ENCODE data around the gene TP53I11.

Gene TP53I11

DNA sequence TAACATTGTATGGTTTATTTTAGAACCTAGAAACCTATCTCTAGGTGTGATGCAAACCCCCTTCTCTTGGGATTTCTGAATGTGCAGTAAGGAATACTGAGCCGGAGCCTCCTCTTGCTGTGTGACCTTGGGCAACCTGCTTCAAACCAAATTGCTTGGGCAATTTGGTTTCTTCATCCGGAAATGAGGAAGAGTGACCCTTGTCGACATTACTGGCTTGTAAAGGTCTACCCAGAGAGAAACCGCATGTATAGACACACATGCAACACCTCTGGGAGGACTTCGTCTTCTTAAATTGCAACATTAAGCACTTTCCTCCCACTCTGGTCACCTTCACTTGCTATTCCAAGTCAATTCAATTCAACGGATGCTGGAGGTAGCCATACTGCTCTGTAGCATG is 19.6 kb upstream of the TP53I11 start:
- Mint-ChIP-seq H3K27me3 (no peaks in the 10 kb centered on the region), H3K27ac (no peak overlapping the region)

DNA sequence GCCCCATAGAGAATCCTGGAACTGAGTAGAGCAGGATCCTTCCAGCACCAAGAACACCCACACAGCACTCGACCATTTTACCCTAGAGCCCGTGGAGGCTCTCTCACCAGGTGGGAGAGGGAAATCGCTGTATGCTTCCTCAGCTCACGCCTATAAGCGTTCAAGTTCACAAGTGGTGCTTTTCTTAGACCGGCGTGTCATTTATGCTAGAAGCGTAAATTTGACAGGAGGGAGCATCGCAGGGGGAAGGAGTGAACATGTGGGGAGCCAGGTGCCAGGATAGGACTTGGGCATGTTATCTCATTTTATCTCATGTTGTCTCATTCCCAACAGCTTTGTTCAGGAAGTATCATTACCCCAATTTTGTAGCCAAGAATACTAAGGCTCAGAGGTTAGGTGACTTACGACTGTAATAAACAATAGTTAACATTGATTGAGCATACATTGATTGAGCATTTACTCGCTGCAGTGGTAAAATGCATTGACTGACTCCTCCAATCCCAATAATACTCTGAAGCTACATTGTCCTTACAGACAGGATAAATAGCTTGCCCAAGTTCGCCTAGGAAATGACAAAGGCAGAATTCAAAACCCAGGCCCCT is 19.1 kb upstream of the TP53I11 start:
- Mint-ChIP-seq H3K9me3 (no peaks in the 10 kb centered on the region), H3K27me3 (no peaks in the 10 kb centered on the region), H3K36me3 (ENCODE audit: low read depth) (no peaks in the 10 kb centered on the region), H3K4me1 (ENCODE audit: low read depth) (peaks cover 3% of the 10 kb centered on the region), H3K4me3 (no peak overlapping the region), H3K27ac (no peak overlapping the region)
- no peak for DNase-seq

More for the DNA sequence above, 19.6 kb upstream of the TP53I11 start:
- Mint-ChIP-seq H3K4me1 (ENCODE audit: low read depth) (peaks cover 3% of the 10 kb centered on the region), H3K36me3 (ENCODE audit: low read depth) (no peaks in the 10 kb centered on the region), H3K9me3 (no peaks in the 10 kb centered on the region), H3K4me3 (no peak overlapping the region)
- no peak for DNase-seq

DNA sequence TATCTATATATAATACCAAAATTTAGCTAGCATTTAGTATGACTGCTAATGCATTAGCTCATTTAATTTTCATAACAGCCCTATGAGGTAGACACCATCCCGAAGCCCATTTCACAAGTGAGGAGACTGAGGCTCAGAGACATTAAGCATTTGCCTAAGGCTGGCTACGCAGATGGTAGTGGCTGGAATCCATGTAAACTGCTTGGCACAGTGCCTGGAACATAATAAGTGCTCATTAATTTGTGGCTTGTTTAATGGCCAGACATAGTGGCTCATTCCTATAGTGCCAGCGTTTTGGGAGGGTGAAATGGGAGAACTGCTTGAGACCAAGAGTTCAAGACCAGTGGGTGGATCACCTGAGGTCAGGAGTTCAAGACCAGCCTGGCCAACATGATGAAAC is 17.8 kb upstream of the TP53I11 start:
- Mint-ChIP-seq H3K9me3 (no peaks in the 10 kb centered on the region), H3K36me3 (ENCODE audit: low read depth) (no peaks in the 10 kb centered on the region), H3K27ac (no peak overlapping the region), H3K27me3 (no peaks in the 10 kb centered on the region), H3K4me1 (ENCODE audit: low read depth) (no peaks in the 10 kb centered on the region), H3K4me3 (no peak overlapping the region)
- no peak for DNase-seq

DNA sequence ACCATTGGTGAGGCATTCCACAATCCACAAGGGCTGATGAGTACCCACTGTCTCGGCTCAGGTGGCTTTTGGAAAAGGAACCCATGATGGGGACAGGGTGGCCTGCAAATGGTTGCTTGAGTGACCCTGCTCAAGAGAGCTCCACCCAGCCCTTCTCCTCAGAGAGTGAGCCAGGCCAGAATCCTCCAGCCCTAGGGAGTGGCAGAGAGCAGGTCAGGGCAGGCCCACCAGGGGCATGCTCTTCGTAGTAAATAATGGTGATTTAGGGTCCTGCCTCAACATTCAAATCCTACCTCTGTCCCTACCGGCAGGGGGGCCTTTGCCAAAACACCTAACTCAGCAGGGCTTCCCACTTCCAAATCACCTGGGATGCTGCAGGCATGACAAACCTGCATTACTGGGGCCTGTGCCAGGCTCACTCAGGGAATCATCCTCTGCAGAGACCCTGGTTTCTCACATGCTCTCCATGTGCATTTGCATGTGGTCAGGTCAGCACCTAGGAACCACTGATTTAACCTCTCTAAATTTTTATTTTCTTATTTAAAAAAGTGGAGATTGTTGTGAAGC is 17.3 kb upstream of the TP53I11 start:
- no peaks in the 10 kb centered on the region for H3K4me1 Mint-ChIP-seq (ENCODE audit: low read depth)
- DNase-seq, result no peak
- H3K27me3 Mint-ChIP-seq, result no peaks in the 10 kb centered on the region
- H3K36me3 Mint-ChIP-seq (ENCODE audit: low read depth), result no peaks in the 10 kb centered on the region
- no peak overlapping the region for H3K4me3 Mint-ChIP-seq
- H3K9me3 Mint-ChIP-seq, result no peaks in the 10 kb centered on the region
- no peak overlapping the region for H3K27ac Mint-ChIP-seq

DNA sequence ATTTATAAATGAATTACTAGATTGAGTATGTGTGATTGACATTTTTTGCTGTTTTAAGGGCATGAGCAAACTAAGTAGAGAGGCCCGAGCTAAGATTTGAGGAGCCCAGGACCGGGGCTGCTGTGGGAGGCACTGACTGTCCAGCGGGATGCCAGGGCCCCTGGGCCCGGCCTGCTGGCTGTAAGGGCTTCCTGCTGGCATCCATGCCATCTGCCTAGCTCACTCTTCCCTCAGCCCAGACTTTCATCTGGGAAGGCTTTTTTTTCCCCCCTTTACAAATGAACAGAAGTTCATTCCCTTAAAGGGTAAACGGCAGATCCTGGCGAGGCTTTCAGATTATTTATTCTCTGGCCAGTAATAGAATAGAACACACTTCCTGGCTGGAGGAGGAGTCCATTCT is 16.0 kb upstream of the TP53I11 start:
- Mint-ChIP-seq H3K4me1 (ENCODE audit: low read depth) (no peaks in the 10 kb centered on the region), H3K36me3 (ENCODE audit: low read depth) (no peaks in the 10 kb centered on the region), H3K27ac (no peak overlapping the region), H3K27me3 (no peaks in the 10 kb centered on the region), H3K4me3 (no peak overlapping the region), H3K9me3 (no peaks in the 10 kb centered on the region)
- no peak for DNase-seq

DNA sequence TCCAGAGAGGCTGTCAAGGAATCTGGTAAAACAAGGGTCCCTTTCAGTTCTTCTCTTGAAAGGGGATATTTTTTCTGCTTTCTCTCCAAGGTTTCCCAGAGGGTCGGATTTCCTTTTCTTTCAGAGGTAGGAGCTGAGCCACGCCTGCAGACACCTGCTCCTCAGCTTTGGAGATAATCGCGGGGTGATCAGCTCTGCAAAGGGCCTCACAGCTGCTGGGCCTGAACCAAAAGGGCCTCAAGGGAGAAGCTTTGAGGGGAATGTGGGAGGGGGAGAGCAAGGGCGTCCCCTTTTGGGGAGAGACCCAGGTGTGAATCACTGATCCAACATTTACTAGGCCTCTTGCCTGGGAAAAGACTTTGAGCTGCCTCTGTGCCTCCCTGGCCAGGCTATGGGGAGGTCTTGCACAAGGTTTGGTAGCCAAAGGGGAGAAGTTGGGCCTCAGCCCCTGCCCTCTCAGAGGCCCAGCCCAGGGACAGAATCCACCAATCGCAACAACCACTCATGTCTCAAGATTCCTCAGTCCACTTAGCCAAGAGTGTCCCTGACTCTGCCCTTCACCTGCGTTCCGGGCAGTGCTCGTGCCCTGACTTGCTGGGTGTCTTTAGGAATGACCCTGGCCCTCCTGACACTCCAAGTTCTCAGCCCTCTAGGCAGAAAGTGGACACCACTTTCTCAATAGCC is 14.0 kb upstream of the TP53I11 start:
- no peak overlapping the region for H3K27ac Mint-ChIP-seq

DNA sequence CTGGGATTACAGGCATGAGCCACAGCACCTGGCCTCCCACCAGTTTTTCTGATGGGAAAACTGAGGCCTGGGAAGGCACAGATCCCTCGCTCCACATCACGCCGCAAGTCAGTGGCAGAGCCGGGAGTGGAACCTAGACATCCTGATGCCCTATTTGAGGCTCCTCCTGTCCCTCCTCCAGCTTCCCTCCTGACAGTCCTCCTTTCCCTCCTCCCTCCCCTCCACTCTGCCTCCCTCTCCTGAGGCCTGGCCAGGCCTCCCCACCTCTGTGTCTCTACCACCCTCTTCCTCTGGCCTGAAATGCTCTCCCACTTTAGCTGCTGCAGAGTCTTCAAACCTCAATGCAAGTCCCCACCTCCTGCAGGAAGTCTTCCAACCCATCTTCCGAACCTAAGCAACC is 13.3 kb upstream of the TP53I11 start:
- Mint-ChIP-seq H3K36me3 (ENCODE audit: low read depth) (no peaks in the 10 kb centered on the region), H3K9me3 (no peaks in the 10 kb centered on the region), H3K4me1 (ENCODE audit: low read depth) (no peaks in the 10 kb centered on the region), H3K4me3 (no peak overlapping the region), H3K27me3 (no peaks in the 10 kb centered on the region), H3K27ac (no peak overlapping the region)
- DNase-seq, result no peak

More for the DNA sequence above, 14.0 kb upstream of the TP53I11 start:
- Mint-ChIP-seq H3K36me3 (ENCODE audit: low read depth) (no peaks in the 10 kb centered on the region), H3K4me3 (no peak overlapping the region), H3K27me3 (no peaks in the 10 kb centered on the region), H3K9me3 (no peaks in the 10 kb centered on the region), H3K4me1 (ENCODE audit: low read depth) (no peaks in the 10 kb centered on the region)
- DNase-seq, result no peak

DNA sequence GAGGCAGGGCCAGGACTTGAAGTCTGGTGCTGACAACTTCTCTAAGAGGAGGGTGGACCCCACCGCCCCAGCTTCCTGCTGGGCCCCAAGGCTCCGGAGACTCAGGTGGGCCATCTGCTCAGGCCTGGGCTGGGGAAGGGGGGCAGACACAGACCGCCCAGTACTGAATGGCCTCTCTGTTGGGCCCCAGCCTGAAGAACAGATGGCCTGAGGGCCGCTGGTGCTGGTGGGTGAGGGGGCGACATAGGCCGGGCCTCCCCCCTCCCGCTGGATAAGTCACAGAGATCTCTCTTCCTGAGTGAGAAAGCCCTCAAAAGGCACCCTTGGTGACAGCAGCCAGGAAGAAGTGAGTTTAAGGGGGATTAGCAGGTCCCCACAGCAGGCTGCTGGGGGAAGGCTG is 12.5 kb upstream of the TP53I11 start:
- no peak for DNase-seq
- Mint-ChIP-seq H3K27me3 (no peaks in the 10 kb centered on the region), H3K27ac (no peak overlapping the region), H3K4me1 (ENCODE audit: low read depth) (no peaks in the 10 kb centered on the region), H3K36me3 (ENCODE audit: low read depth) (no peaks in the 10 kb centered on the region), H3K4me3 (no peak overlapping the region), H3K9me3 (no peaks in the 10 kb centered on the region)

DNA sequence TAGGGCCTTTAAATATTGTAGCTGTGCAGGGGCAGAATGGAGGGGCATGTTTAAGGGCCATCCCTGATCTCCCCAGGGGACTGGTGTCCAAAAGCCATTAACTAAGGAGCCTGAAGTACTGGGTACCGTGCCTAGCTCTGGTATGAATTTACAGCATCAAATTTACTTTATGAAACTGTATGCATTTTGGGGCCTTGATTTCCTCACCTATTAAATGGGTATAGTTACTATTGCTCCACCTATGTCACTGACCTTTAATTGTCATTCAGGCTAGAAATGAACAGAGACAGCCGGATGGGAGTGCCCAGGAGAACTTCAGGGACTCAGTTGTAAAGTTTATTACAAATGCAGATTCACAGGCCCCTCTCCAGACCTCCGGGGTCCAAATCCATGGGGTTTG is 11.8 kb upstream of the TP53I11 start:
- H3K36me3 Mint-ChIP-seq (ENCODE audit: low read depth), result no peaks in the 10 kb centered on the region
- no peak overlapping the region for H3K4me3 Mint-ChIP-seq
- H3K27ac Mint-ChIP-seq, result no peak overlapping the region
- H3K27me3 Mint-ChIP-seq, result no peaks in the 10 kb centered on the region
- H3K4me1 Mint-ChIP-seq (ENCODE audit: low read depth), result no peaks in the 10 kb centered on the region
- H3K9me3 Mint-ChIP-seq, result no peaks in the 10 kb centered on the region
- no peak for DNase-seq

DNA sequence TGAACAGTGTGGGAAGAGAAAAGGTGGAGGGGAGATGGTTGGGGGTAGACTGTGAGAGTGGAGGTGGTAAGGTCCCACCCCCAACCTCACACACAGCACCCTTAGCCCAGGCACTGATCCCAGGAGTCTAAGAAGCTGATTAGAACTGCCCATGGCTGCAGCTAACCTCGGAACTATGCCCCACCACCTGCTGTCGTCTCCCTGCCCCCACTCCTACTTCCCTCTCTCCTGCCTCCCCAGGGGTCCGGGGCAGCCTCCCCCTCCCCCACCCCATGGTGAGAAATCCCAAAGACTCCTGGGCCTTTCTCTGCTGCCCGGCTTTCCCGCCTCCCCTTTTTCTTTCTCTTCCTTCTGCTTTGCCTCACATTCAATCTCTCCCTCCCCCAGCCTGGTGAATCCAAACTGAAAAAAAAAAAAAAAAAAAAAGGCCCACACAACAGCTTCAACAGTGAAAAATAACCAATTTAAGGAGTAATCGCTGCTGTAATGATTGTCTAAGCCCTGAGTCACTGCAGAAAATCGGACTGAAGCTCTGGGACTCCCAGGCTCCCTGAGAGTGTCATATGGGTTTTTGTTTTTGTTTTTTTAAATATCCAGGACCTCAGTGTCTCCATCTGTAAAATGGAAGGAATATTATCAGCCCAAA is 9.6 kb upstream of the TP53I11 start:
- Mint-ChIP-seq H3K27me3 (peaks cover 4% of the 10 kb centered on the region), H3K9me3 (no peaks in the 10 kb centered on the region), H3K27ac (no peak overlapping the region), H3K36me3 (ENCODE audit: low read depth) (no peaks in the 10 kb centered on the region), H3K4me3 (no peak overlapping the region), H3K4me1 (ENCODE audit: low read depth) (peaks cover 3% of the 10 kb centered on the region)
- DNase-seq, result no peak

DNA sequence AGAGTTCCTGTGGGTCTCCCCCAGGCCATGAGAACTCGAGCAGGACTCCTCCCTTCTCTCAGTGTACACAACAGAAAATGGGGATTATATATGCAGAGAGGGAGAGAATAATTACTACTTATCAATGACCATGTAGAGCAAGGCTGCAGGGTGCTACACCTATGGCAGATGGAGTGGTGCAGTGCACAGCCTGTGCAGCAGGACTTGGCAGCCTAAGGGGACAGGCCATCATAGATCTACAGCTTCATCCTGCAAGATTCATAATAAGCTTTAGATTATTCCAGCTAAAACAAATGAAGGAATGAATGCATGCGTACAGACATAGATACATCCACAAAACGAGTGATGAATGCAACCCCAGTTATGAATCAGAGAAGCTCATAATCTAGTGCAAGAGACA is 8.4 kb upstream of the TP53I11 start:
- peaks cover 4% of the 10 kb centered on the region for H3K27me3 Mint-ChIP-seq
- H3K9me3 Mint-ChIP-seq, result no peaks in the 10 kb centered on the region
- H3K4me1 Mint-ChIP-seq (ENCODE audit: low read depth), result peaks cover 8% of the 10 kb centered on the region
- H3K27ac Mint-ChIP-seq, result no peak overlapping the region
- H3K36me3 Mint-ChIP-seq (ENCODE audit: low read depth), result no peaks in the 10 kb centered on the region
- H3K4me3 Mint-ChIP-seq, result no peak overlapping the region
- no peak for DNase-seq

DNA sequence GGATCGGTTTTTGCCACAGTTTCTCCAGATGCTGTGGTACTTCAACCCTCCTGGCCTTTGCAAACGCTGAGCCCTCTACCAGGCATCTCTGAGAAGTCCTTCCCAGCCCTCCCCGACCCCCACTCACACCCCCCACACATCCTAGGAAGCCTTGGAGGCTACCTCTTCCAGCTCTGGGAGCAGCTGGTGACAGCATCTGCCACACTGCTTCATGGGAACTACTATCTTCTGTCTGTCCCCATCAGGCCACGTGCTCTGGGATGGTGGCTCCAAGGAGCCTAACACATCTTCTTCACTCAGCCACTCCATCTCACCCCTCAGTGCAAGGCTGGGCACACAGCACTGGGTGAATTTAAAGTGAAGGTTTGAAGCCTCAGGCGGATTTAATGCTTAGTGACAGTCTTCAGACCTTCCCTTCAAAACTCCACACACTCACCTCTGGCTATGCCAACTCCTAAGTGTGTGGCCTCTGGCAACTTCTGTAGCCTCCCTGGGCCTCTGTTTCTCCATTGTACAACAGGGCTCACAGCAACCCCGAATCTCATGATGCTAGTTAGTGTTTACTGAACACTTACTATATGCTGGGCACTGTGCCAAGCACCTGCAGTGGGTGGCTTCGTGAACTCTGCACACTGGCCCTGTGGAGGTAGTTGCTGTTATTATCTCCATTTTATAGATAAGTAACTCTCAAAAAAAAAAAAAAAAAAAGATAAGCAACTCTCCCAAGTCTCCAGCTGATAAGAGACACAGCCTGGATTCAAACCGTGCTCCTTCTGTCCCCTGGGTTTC is 7.3 kb upstream of the TP53I11 start:
- H3K27me3 Mint-ChIP-seq, result peaks cover 4% of the 10 kb centered on the region
- H3K4me1 Mint-ChIP-seq (ENCODE audit: low read depth), result peaks cover 8% of the 10 kb centered on the region
- no peak overlapping the region for H3K4me3 Mint-ChIP-seq
- H3K27ac Mint-ChIP-seq, result no peak overlapping the region
- no peaks in the 10 kb centered on the region for H3K36me3 Mint-ChIP-seq (ENCODE audit: low read depth)
- DNase-seq, result no peak
- H3K9me3 Mint-ChIP-seq, result no peaks in the 10 kb centered on the region

DNA sequence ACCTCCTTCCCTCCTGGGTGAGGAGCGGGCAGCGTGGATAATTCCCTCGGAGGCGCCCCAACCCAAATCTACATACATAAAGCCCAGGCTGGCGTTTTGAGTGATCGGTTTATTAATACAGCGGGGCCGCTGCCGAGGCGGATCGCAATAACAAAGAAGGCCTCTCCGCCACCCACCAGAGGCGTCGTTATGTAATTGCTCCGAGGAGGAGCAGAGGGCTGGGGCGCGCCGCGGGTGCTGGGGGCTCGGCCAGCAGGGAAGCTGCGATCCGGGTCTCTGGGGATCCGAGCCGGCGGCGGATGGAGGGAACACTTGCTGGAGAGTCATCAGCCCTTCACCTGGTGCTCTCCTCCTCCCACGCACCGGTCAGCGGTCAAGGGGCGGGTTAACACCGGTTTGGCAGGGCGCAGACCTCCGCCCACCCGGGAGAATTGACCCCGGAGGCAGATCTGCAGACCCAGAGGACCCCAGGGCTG is 6.4 kb upstream of the TP53I11 start:
- peaks cover 4% of the 10 kb centered on the region for H3K27me3 Mint-ChIP-seq
- H3K36me3 Mint-ChIP-seq (ENCODE audit: low read depth), result no peaks in the 10 kb centered on the region
- H3K27ac Mint-ChIP-seq, result no peak overlapping the region
- no peak overlapping the region for H3K4me3 Mint-ChIP-seq
- no peaks in the 10 kb centered on the region for H3K9me3 Mint-ChIP-seq
- H3K4me1 Mint-ChIP-seq (ENCODE audit: low read depth), result peaks cover 8% of the 10 kb centered on the region
- no peak for DNase-seq

DNA sequence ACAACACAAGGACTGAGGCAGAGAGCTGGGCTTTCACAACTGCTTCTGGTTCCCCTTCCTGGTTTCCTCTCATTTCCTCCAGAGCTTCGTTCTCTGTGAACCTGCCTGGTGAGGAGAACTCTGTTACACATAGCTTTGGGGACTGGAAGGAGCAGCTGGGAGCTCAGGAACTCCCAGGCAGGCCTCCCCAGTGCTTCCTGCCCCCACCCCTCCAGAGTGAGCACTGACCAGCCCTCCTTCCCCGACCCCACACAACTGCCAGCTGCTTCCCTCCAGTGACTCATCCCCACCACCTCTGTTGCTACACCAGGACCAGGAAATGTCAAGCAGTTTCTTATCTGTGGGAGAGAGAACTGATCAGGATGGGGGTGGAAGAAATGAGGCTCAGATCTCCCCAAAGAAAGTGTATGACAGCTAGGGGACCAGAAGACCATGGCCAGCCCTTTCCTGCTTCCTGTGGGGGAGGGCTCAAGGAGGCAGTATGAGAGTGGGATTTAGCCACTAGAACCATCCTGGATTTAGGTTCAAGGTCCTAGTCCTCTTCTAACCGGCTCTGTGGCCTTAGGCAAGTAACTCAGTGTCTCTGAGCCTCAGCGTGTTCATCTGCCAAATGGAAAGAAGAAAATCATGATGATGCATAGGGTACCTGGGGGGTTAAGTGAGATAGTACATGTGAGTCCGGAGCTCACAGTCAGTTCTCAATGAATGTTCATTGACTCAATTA is 4.5 kb upstream of the TP53I11 start:
- DNase-seq, result no peak
- Mint-ChIP-seq H3K36me3 (ENCODE audit: low read depth) (no peaks in the 10 kb centered on the region), H3K4me3 (no peak overlapping the region), H3K27ac (no peak overlapping the region), H3K4me1 (ENCODE audit: low read depth) (peaks cover 11% of the 10 kb centered on the region), H3K27me3 (peaks cover 4% of the 10 kb centered on the region), H3K9me3 (no peaks in the 10 kb centered on the region)

Measured in activated T-cell treated with anti-CD3 and anti-CD28 coated beads, Interleukin-2, amount 50 U/mL, for 24 hours (primary cell).